Smooth muscle cell of the coronary artery (primary cell): ENCODE measurements around the gene ATP6V1G3. TPM values are rescaled to one million over a fixed set of nuclear protein-coding genes. Genes with fewer than 3 reads are reported as not detected.

Experiments
- total RNA-seq: library from RNA; depleted of rRNA; stranded (reverse); fragments of >200 nt; gene quantifications from 2 replicates; pipeline ENCODE4 v1.2.3, GENCODE V29; 2014; ENCODE audit warnings: low replicate concordance

ATP6V1G3 gene
- not detected in 2 replicates for total RNA-seq

GRCh38 chr1:198540580-198540979 is at the start of gene ATP6V1G3:
Gene ATP6V1G3 (minus strand): TSS chr1:198540680. CDS start chr1:198540650, 30 bp downstream.

Other genes with a start within 250 kb of the ATP6V1G3 start
- gene PTPRC, start 98.4 kb upstream of the ATP6V1G3 start, total RNA-seq, result not detected in 2 replicates